Psoas muscle (tissue), 8 donors: ENCODE data around the gene AIF1L. TPM values are rescaled to one million over a fixed set of nuclear protein-coding genes. Genes with fewer than 3 reads are reported as not detected.
A peak's percentile ranks its signal among the peaks of the same experiment; 100 is the strongest.

Experiments
- ATAC-seq, 4 donors: fragments of 200-7000 bp; cut with Tn5 transposase; one replicate each; pipeline ENCODE4 v1.9.1; 2020; ENCODE audit warnings: moderate library complexity in 3 of 4, mild to moderate bottlenecking in 2 of 4
- DNase-seq, 2 donors: peaks; one replicate each; pipeline ENCODE4 v3.0.0-alpha.2; 2020
- H3K27ac ChIP-seq: fragments of 200-600 bp; one replicate; pipeline ENCODE4 v1.8.0; 2022
- H3K27me3 ChIP-seq, 3 donors: fragments of 200-600 bp in 1 of 3; one replicate each; pipeline versions ENCODE4 v1.6.1 to v1.8.0; 2013 to 2022; ENCODE audit warnings: low read length in 2 of 3, mild to moderate bottlenecking in 2 of 3, moderate library complexity in 1 of 3; ENCODE audit not compliant: insufficient read depth in 3 of 3
- H3K36me3 ChIP-seq, 2 donors: fragments of 200-600 bp in 1 of 2; one replicate each; pipeline versions ENCODE4 v1.6.1 to v1.8.0; 2013 to 2022; ENCODE audit warnings: low read depth in 1 of 2, mild to moderate bottlenecking in 1 of 2, moderate library complexity in 1 of 2; ENCODE audit not compliant: insufficient read depth in 1 of 2
- H3K4me1 ChIP-seq: fragments of 200-600 bp; one replicate; pipeline ENCODE4 v1.8.0; 2022
- H3K4me3 ChIP-seq: fragments of 200-600 bp; one replicate; pipeline ENCODE4 v1.8.0; 2022; ENCODE audit warnings: mild to moderate bottlenecking
- H3K9me3 ChIP-seq: fragments of 200-600 bp; one replicate; pipeline ENCODE4 v1.8.0; 2022
- WGBS, 3 donors: extraction: QIAGEN DNeasy Blood & Tissue Kit; methylation state at CpG; one replicate each; pipeline versions ENCODE4 v1.1.6 to v1.1.7; 2013; 5-methylcytosine and 5-hydroxymethylcytosine counted together
- intact Hi-C, 2 donors: fragments of 100-400 bp; cut with DNase I; formaldehyde crosslinking; loops; one replicate each; pipeline versions ENCODE4 v1.11.0 to v1.14.2; 2022
- long read RNA-seq, 2 donors: library from polyadenylated mRNA; unstranded; transcript quantifications; one replicate each; pipeline ENCODE4 v2.0.0, GENCODE V29; 2021
- polyA plus RNA-seq, 3 donors: library from polyadenylated mRNA; stranded (reverse); fragments of 200-250 nt; gene quantifications; one replicate each; pipeline ENCODE4 v1.2.3, GENCODE V29; 2013
- total RNA-seq, 4 donors: library from RNA; stranded (reverse); fragmentation: NEBNext Ultra II Directional in 2 of 4; extraction: Animal tissue kit (Norgen Biotek cat#: 25700) in 2 of 4; gene quantifications; one replicate each; pipeline versions ENCODE4 v1.2.1 to v1.2.4, GENCODE V29; 2021 to 2023
- TF ChIP-seq, protein P1 (sequence below): fragments of 200-600 bp; IDR thresholded peaks from one replicate; pipeline ENCODE4 v1.8.0; 2022; ENCODE audit warnings: antibody characterized with exemption
- donor health status: healthy with polysubstance abuse.
- donor health status: DM: no; HTN: no; CAD: no; lungs with moderate emphysema.
- donor health status: Bipolar disorder and iron deficiency.
- donor health status: healthy.
- donor health status: DM: yes; HTN: yes; CAD: no.
- donor health status: DM: no; HTN: no; CAD: no.
- donor health status: DM: no; HTN: no; CAD: no.
- donor health status: DM: yes; HTN: yes; CAD: no.

The AIF1L gene
- 10 to 100 TPM in 3 of 4 donors, 1 to 10 TPM in 1; 3.7 to 12.2 (median 11.7) TPM for total RNA-seq
- polyA plus RNA-seq = 10 to 100 TPM in 2 of 3 donors, 1 to 10 TPM in 1; 6.3 to 11.0 (median 10.2) TPM
- long read RNA-seq, donor 1, partial matches to known transcripts = 0 of 1 reads
- long read RNA-seq, donor 1, other reads (novel, unspliced or antisense) = 0 of 1 reads
- long read RNA-seq, donor 2, transcript AIF1L-201 (6 exons, 3,364 nt) = major isoform, 13 of 17 reads
- long read RNA-seq, donor 2, partial matches to known transcripts = 1 of 17 reads
- long read RNA-seq, donor 2, other reads (novel, unspliced or antisense) = 2 of 17 reads

DNA sequence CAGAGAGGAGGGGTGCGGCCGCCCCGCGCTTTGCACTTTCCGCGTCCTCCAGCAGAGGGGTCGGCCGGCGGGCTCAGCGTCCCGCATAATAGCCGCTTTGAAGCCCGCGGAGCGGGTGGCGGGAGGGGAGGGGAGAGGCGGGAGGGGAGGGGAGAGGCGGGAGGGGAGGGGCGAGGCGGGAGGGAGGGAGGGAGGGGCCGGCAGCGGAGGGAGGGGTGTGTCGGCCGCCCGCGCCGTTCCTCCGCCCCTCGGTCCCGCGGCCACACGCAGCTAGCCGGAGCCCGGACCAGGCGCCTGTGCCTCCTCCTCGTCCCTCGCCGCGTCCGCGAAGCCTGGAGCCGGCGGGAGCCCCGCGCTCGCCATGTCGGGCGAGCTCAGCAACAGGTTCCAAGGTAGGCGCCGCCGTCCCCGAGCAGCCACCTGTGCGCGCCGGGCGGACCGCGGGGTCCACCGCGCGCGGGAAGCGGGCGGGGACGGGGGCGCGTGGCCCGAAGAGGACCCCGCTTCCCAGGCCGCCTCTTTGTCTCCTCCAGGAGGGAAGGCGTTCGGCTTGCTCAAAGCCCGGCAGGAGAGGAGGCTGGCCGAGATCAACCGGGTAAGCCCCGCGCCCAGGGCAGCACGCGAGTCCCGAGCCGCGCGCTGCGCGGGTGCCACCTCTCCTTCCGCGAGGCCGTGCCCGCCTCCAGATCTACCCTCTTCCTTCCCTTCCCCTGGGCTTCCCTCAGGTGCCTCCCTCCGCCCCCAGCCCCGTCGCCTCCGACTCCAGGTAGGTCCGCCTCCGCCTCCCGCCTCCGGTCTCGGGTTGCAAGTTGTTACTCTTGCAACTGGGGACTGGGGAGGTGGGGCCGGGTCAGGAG is at the start of gene AIF1L:
Gene AIF1L, plus strand, starts transcription at position 263 of the 857 bp plus-strand sequence. Its CDS starts 99 bp downstream, at position 362.
- WGBS, 3 donors = 1 to 2% (median 1%) methylated on average over 59 to 96 of the region's 99 CpGs
- peak within 1 kb of the TSS; percentile 65 for H3K4me3 ChIP-seq
- intact Hi-C loops = no loop called here
- ATAC-seq (peak in 3 of 4 donors; percentile 25 to 42 (median 29)), DNase-seq (peak in 1 of 2 donors; percentile 67)
- peaks cover 0 to 74% (median 15%) of the 10 kb centered on the region in 3 donors for H3K27me3 ChIP-seq
- H3K9me3 ChIP-seq = no peaks in the 10 kb centered on the region
- TF ChIP-seq, protein P1, sequence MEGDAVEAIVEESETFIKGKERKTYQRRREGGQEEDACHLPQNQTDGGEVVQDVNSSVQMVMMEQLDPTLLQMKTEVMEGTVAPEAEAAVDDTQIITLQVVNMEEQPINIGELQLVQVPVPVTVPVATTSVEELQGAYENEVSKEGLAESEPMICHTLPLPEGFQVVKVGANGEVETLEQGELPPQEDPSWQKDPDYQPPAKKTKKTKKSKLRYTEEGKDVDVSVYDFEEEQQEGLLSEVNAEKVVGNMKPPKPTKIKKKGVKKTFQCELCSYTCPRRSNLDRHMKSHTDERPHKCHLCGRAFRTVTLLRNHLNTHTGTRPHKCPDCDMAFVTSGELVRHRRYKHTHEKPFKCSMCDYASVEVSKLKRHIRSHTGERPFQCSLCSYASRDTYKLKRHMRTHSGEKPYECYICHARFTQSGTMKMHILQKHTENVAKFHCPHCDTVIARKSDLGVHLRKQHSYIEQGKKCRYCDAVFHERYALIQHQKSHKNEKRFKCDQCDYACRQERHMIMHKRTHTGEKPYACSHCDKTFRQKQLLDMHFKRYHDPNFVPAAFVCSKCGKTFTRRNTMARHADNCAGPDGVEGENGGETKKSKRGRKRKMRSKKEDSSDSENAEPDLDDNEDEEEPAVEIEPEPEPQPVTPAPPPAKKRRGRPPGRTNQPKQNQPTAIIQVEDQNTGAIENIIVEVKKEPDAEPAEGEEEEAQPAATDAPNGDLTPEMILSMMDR = no peak
- H3K36me3 ChIP-seq = no peaks in the 10 kb centered on the region
- no peaks in the 10 kb centered on the region for H3K4me1 ChIP-seq
- H3K27ac ChIP-seq = no peak within 1 kb of the TSS

DNA sequence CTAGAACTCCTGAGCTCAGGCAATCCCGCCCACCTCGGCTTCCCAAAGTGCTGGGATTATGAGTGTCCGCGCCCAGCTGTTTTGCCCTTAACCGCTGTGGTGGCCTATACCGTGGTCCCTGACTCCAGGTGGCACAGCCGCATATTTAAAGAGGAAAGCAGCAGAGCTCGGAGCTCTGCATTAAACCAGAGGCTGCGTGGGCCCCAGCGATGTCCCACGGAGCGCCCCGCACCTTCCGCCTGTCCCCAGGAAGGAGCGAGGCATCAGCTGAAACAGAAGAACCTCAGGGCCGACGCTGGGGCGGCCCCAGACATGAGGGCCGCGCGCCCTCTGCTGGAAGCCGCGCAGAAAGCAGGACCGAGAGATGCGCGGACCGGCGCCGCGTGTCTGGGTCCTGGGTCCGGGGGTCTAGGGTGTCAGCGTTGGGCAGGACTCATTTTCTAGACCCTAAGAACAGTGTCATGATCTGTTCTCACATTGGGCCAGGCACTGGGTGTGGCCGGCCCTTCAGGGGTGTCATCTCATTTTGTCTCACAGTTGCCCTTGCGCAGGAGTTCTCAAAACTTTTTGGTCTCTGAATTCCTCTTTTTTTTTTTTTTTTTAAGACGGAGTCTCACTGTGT is 49.6 kb upstream of the AIF1L start:
- no peak overlapping the region for H3K27ac ChIP-seq
- ATAC-seq (peak; percentile 79 to 89 (median 84)), DNase-seq (peak; percentile 67 to 78)
- peaks cover 0 to 4% (median 0%) of the 10 kb centered on the region in 3 donors for H3K27me3 ChIP-seq
- no peaks in the 10 kb centered on the region for H3K9me3 ChIP-seq
- H3K4me1 ChIP-seq = no peaks in the 10 kb centered on the region
- no peak overlapping the region for H3K4me3 ChIP-seq
- 10 to 13% (median 10%) methylated on average over 34 to 35 of the region's 35 CpGs for WGBS, 3 donors
- intact Hi-C loops = loop anchor here (2.0 to 10.0 kb wide), 3 partner anchors 182 to 346 kb away; no protein-coding TSS in a partner anchor
- no peaks in the 10 kb centered on the region for H3K36me3 ChIP-seq
- TF ChIP-seq, protein P1 = peak; percentile 90

DNA sequence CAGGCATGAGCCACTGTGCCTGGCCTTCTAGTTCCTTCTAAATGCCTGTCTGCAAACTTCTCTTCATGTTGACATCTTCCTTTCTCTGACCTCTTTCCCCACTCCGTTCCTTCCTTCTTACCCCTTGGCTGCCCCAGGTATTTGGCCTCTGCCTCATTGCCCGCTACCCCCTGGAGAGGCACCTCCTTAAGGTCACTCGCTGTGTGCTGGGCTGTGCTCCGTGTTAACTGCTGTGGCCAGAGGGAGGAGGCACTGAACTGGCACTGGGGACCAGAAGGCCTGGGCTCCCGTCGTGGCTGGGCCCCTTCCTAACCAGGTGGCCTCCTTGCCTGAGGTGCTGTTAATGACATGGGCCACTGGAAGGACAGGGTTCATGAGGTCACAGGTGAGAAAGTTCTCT is 48.0 kb upstream of the AIF1L start:
- Histone ChIP-seq H3K36me3 (no peaks in the 10 kb centered on the region), H3K27me3 (peaks cover 0 to 9% (median 0%) of the 10 kb centered on the region in 3 donors), H3K4me1 (no peaks in the 10 kb centered on the region), H3K27ac (no peak overlapping the region), H3K9me3 (no peaks in the 10 kb centered on the region), H3K4me3 (no peak overlapping the region)
- 42 to 65% (median 44%) methylated on average over 5 to 6 of the region's 6 CpGs for WGBS, 3 donors
- intact Hi-C loops = loop anchor here in 1 of 2 donors (10.0 kb wide), 1 partner anchor 344 kb away; no protein-coding TSS in a partner anchor
- ATAC-seq = no peak
- DNase-seq = no peak
- TF ChIP-seq, protein P1 = no peak

DNA sequence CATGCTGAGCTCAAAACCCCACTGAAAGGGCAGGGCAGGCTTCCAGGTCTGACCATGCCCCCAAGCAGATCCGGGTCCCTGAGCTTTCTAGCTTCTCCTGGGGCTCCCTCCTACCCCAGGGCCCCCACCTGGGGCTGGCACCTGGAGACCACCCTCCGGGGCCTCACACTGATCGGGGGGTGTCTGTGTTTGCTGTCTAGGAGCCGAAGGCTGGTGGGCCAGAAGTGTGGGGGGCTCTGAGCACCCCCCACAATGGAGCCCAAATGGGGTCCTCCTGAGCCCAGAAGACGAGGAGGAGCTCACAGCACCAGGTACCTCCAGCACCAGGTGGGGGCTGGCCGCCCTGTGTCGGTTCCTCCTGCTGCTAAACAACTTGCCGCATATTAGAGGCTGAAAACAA is 47.5 kb upstream of the AIF1L start:
- ATAC-seq = no peak
- WGBS, 3 donors = 88% methylated on average over 8 of the region's 8 CpGs
- peaks cover 0 to 9% (median 0%) of the 10 kb centered on the region in 3 donors for H3K27me3 ChIP-seq
- no peak for DNase-seq
- H3K36me3 ChIP-seq = no peaks in the 10 kb centered on the region
- intact Hi-C loops = loop anchor here in 1 of 2 donors (10.0 kb wide), 1 partner anchor 344 kb away; no protein-coding TSS in a partner anchor
- H3K27ac ChIP-seq = no peak overlapping the region
- no peaks in the 10 kb centered on the region for H3K9me3 ChIP-seq
- H3K4me1 ChIP-seq = no peaks in the 10 kb centered on the region
- TF ChIP-seq, protein P1 = no peak
- no peak overlapping the region for H3K4me3 ChIP-seq
